HG03280 (cell line): Measurements from ENCODE around the gene TBC1D23.
A peak's percentile ranks its signal among the peaks of the same experiment; 100 is the strongest.
"Not testable (repeated sequence)": the region's sequence is repeated elsewhere in the genome, so short reads cannot be mapped to it uniquely, and the experiment has no call there.

Experiments
- ATAC-seq: cut with Tn5 transposase; IDR thresholded peaks from one replicate; pipeline ENCODE4 v1.9.1; 2021; ENCODE audit warnings: mild to moderate bottlenecking, moderate library complexity; ENCODE audit not compliant: unreplicated experiment

TBC1D23 gene

DNA sequence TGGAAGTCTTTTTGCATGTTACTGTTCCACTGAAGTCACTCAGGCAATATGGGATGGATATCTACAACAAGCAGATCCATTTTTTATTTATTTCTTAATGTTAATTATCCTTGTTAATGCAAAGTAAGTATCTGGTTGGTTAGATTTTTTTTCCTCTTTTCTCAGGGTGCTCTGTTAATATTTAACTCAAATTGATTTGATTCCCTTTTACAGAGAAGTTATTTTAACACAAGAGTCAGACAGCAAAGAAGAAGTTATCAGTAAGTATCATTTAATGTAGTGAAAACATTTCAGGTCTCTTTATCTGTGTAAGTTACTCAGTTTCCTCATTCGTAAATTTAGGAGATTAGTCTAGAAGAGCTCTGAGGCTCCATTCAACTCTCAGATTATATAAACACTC lies 34.3 kb downstream of the TBC1D23 start:
- ATAC-seq: no peak

DNA sequence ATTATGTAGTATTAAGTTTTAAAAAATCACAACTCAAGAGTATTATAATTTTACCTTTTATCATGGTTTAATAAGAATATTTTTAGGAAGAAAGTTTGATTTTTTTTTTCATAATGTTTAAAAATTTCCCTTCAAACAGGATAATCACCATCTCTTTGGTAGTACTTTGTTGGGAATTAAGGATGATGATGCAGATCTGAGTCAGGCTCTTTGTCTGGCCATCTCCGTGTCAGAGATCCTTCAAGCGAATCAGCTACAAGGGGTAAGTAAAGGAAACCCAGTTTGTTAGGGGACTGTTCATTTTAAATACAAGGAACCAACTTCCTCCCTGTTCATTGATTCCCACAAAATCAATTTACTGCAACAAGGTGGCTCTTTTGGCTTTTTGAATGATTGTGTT lies 37.0 kb downstream of the TBC1D23 start:
- no peak for ATAC-seq

DNA sequence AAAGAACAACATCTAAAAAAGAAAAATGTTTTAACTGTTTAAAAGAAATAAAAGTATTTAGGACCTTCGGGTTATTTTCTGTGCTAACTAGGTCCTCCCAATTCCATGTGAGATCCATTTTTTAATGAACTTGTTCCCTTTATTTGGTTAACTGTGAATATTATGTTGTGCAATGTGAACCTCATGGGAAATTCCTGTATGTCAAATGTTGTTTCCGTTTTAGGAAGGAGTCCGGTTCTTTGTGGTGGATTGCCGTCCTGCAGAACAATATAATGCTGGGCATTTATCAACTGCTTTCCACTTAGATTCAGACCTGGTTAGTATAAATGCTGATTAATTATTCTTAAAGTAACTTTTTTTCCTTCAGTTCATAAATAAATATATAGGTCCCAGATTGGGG lies 38.2 kb downstream of the TBC1D23 start:
- ATAC-seq: no peak

DNA sequence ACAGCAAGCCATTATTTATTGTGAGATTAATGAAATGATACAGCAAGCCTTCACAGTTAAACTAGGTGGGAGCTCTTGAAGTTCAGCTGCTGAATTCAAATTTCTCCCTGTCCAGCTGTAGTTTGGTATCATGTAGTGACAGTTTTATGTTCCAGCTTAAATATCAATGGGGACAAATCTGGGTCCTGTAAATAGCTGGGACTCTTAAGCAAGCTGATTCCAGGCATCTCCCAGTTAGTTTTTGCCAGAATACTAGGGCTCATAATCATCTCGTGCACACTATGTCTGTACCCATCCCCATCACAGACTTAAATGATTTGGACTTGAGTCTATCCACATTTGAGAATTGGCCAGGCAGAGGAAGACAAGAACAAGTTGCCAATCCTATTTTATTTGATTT lies 45.9 kb downstream of the TBC1D23 start:
- no peak for ATAC-seq

DNA sequence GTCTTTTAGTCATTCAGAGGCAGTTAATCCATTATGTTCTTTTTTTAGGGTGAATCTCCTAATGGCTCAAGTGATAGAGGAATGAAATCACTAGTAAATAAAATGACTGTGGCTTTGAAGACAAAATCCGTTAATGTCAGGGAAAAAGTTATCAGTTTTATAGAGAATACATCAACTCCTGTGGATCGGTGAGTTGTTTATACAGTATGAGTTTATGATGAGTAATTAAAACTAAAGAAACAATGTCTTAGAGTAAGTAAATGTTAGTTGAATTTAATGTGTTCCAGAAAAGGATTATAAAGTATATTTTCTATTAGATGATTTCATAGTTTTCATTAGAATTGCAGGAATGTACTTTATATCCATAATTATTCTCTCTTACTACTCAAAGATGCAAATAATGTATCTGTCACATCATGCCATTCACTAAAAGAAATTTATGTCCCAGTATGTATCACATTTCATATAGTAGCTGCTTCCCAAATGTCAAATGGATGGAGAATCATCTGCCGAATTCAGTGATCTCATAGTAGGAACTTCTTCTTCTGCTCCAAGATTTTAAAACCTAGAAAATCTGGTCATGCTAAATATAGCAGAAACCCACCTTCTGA lies 49.7 kb downstream of the TBC1D23 start:
- ATAC-seq: no peak

DNA sequence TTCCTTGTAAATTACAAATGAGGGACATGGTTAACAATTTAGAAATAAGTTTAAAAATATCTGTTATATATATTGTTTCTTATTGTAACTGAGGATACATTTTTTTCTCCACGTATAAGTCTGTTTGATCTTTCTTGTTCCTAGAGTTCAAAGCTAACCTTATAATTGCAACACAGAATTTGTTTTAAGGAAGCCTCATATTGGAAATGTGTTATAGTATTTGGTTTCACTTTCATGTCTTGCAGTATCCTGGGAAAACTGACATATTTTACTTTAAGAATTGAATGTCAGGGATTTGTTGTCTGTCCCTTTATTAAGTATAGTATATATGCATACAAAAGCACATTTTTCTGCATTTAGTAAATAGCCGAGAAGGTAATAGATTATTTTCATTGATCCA lies 50.2 kb downstream of the TBC1D23 start:
- ATAC-seq: no peak

DNA sequence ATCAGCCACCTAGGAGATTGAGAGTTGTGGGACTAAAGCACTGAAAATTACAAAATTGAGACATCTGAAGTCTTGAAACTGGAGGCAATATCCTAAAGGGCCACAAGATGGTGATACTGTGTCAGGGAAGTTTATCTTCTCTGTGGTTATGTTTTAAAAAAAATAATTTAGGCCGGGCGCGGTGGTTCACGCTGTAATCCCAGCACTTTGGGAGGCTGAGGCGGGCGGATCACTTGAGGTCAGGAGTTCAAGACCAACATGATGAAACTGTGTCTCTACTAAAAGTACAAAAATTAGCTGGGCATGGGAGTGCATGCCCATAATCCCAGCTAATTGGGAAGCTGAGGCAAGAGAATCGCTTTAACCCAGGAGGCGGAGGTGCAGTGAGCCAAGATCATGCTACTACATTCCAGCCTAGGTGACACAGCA lies 55.9 kb downstream of the TBC1D23 start:
- ATAC-seq: peak; percentile 65

DNA sequence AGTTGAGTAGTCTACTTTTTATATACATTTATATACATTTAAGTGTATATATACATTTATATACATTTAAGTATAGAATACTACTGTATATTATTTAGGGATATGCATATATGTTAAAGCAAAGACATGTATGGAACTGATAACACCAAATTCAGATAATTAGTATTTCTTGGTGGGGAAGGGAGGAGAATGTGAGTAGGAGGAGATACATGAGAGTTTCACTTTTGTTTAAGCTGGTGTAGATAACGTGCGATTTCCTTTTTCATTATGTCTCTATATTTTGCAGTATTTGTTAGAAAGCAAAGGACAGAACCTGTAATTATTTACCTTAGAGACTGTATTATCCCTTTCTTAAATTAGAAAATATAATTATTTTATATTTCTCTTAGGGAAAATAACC lies 57.1 kb downstream of the TBC1D23 start:
- no peak for ATAC-seq

DNA sequence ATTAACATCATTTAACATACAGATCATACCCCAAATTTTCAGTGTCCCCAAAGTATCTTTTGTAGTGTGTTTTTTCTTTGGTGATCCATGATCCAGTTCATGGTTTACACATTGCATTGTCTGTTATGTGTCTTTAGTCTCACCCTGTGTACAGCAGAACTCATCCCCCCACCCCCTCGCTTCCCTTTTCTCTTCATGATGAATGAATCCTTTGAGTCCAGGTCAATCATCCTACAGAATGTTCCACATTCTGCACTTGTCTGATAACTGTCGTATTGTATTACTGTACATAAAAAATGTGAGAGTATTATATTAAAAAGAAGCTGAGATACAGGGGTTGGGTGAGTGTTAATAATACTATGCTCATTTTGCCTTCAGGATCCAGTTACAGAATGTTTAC lies 59.2 kb downstream of the TBC1D23 start:
- ATAC-seq: no peak

DNA sequence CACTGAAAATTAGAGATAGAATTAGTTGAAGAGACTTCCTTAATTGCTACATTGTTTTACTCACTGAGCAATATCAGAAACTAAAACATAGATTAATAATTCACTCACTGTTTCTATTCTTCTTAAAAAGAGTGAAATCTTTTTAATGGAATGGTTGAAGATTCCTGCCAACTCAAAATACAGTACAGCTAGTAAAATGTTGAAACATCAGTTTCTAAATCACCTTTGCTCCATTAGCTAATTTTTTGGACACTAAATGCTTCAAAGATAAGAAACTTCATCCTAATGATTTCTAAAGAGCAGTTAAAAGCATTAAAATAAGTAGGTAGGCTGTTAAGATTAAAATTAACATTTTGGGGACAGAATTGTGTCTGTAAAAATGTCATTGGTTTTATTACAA lies 63.3 kb downstream of the TBC1D23 start:
- ATAC-seq: no peak

DNA sequence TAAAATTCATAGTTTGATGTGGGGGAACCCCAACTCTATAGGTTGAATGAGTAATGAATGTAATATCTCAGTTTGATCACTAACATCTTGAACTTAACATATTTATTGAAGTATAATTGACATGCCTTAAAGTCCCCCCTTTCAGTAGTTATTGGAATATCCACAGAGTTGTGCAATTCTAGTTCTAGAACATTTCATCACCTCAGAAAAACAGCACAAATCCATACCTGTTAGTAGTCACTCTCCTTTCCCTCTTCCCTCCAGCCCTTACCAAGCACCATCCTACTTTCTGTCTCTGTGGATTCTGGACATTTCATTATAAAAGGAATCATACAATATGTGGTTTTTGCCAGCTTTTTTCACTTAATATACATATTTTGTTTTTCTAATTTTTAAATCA lies 65.0 kb downstream of the TBC1D23 start:
- ATAC-seq: no peak

DNA sequence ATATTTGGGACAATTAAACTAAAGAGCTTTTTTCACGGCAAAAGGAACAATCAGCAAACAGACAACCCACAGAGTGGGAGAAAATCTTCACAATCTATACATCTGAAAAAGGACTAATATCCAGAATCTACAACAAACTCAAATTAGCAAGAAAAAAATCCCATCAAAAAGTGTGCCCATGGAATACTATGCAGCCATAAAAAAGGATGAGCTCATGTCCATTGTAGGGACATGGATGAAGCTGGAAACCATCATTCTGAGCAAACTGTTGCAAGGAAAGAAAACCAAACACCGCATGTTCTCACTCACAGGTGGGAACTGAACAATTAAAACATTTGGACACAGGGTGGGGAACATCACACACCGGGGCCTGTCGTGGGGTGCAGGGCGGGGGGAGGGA lies 66.6 kb downstream of the TBC1D23 start:
- ATAC-seq: not testable (repeated sequence)

DNA sequence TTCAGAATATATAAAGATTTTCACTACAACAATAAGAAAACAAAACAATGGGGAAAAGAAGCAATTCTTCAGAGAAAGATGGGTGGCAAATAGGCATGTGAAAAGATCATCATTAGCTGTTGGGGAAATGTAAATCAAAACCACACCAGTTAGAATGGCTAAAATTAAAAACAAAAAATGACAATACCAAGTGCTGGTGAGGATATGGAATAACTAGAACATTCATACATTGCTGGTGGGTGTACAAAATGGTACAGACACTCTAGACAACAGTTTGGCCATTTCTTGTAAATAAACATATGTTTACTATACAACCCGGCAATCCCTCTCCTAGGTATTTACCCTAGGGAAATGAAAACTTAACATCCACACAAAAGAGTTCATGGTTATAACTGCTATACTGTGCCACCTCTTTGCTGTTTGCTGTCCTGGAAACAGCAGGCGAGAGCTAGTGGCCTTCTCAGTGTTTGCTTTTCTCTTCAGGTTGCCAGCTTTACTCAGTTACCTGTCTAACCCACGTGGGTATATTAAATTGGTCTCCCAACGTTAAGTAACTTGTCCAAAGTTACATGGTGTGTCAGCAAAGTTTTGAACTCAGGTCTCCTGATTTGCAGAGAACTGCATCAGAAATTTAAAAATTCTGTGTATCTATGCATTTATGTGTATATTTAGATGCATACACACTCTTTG lies 69.2 kb downstream of the TBC1D23 start:
- no peak for ATAC-seq

DNA sequence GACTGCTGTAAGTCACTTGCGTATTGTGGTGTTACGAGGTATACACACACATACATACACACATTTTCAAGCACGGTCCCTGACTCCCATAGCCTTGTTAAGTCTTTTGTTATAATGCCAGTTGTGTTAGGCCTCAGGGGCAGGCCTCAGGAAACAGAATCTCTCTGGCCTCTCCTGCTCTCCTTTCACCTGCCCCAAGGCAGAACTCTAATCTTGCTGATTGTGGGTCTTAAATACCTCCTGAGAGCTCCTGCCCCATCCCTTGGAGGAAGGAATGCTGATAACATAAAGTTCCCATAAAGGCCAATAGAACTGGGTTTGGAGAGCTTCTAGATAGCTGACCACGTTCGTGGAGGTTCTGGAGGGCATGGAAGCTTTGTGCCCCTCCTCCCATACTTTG lies 69.9 kb downstream of the TBC1D23 start:
- ATAC-seq: no peak

DNA sequence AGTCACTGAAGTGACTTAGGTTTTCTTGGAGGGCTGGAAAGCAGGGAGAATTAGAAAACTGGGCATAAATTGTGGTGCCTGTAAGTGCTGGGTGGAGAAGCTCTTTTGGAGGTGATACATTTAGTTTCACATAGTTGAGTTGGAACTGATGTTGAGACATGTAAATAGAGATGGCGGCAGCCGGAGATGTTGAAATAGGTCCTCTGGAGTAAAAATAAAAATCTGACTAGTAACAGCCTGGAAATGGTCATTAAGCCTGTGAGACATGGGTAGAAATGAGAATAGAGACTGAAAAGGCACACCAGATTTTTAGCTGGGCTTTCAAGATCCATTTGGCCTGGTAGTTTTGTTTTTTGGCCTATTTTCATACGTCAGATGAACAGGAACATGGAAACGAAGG lies 70.9 kb downstream of the TBC1D23 start:
- ATAC-seq: no peak

DNA sequence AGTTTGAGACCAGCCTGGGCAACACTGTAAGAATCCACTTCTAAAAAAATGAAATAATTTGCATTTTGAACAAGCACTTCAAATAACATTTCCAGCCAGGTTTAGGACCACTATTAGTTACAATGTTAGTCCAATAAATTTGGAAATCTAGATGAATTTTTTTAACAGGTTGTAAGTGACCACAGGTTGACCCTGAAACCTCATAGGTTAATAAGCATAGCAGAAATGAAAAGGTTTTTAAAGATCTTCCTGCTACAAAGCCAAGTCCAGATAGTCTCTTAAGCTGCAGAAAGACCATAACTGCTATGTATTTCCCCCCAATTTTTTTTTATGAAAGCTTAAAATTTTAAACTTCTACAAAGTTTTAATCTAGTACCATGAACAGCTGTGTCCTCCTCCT lies 72.3 kb downstream of the TBC1D23 start:
- no peak for ATAC-seq

DNA sequence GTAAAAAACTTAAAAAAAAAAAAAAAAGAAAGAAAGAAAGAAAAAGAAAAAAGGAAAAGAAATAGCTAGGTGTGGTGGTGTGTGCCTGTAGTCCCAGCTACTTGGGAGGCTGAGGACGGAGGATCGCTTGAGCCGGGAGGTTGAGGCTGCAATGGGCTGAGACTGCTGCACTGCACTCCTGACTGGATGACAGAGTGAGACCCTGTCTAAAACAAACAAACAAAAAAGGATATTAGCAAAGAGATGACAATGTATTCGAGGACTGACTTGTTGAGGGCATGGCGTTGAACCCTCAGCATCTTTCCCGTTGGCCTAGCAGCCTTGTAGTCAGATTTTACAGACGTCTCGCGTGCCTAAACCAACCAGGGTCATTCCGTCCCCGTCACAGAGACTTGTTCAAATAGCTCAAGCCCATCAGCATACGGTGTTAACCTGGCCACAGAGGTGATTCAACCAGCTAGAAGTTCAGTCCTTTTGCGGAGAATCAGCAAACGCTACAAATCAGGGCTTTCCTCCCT lies 73.2 kb downstream of the TBC1D23 start:
- no peak for ATAC-seq

DNA sequence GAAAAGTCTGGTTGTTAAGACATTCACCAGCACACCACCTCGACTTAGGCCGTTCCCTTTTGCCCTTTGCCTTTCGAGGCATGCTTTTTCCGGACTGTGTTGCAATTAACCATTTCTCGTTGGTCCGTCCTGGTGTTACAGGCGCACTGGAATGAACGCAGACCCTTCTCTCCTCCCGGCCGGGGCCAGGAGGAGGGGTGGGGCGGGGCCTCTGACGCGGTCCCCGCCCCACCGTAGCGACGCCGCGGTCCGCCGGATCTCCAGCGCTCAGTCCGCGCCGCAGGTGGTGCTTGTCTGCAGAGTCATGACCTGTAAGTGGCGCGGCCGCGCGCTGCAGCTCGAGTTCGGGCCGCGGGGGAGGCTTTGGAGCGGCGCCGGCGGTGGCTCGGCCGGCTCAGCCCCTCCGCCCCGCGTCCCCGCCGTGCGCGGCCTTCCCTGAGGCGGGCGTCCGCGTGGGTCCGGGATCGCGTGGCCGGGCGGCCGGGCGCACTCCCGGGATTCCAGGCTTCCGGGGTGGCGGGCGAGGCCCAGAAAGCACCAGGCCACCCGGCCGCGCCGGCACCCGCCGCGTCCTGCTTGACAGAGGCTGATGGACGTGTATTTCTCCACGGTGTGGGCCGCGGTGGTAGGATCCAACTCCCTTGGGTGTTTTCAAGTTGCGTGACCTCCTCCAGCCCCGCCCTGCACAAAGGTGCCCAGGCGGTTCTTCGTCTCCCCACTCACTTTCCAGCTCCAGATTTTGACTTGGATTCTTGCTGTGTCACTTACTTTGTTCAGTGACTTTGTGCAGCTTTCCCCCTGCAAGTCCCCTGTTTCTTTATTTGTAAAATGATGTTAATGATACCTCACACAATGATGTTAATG lies 73.9 kb downstream of the TBC1D23 start, which contains the start of gene NIT2:
TSS of gene NIT2 (plus strand) at position 270 of the 864 bp plus-strand sequence. CDS start at position 305, 35 bp downstream.
- ATAC-seq: peak; percentile 99

DNA sequence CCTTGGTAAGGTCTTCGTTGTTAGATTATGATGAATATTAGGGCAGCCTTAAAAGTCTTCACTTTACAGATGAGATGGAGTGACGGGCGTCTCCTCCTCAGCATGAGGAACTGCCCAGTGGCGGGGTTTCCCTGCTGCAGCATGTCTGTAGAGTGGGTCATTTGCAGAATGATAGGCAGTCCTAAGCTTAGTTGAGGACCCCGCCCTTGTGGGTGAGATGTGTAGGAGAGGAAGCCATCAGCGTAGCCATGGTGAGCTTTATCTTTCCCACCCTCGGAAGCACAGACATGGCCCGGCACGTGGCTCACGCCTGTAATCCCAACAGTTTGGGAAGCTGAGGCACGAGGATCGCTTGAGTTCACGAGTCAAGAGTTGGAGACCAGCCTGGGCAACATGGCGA lies 74.6 kb downstream of the TBC1D23 start:
- ATAC-seq: peak; percentile 42

DNA sequence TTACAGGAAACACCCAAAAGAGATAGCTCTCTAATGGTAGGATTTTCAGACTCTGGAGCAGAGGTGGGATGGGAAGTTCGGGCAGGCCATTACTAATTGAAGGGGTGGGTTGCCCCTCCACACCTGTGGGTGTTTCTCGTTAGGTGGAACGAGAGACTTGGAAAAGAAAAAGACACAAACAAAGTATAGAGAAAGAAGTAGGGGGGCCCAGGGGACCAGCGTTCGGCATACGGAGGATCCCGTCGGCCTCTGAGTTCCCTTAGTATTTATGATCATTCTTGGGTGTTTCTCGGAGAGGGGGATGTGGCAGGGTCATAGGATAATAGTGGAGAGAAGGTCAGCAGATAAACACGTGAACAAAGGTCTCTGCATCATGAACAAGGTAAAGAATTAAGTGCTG lies 75.4 kb downstream of the TBC1D23 start:
- not testable (repeated sequence) for ATAC-seq

DNA sequence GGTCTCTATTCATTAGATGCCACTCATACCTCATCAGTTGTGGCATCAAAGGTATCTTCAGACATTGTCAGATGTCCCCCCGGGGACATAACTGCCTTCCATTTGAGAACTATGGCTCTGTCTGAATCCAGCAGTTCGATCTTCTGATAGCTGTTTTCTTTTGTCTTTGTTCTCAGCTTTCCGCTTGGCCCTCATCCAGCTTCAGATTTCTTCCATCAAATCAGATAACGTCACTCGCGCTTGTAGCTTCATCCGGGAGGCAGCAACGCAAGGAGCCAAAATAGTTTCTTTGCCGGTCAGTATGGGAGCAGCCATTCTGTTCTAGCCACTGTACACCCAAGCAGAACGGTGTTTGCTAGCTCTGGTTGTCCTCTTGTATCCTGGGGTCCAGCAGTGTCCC lies 78.1 kb downstream of the TBC1D23 start:
- ATAC-seq: no peak

DNA sequence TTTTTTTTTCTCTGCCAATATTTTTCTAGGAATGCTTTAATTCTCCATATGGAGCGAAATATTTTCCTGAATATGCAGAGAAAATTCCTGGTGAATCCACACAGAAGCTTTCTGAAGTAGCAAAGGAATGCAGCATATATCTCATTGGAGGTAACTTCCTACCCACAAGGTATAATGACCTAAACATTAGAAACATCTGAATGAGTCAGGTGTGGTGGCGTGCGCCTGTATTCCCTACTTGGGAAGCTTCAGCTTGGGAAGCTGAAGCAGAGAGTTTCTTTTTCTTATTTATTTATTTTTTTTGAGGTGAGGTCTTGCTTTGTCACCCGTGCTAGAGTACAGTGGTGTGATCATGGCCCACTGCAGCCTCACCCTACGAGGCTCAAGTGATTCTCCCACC lies 79.0 kb downstream of the TBC1D23 start:
- no peak for ATAC-seq
